ENCODE measurements around the gene PRCD.
"Not testable (repeated sequence)": the region's sequence is repeated elsewhere in the genome, so short reads cannot be mapped to it uniquely, and the experiment has no call there.

Gene PRCD

DNA sequence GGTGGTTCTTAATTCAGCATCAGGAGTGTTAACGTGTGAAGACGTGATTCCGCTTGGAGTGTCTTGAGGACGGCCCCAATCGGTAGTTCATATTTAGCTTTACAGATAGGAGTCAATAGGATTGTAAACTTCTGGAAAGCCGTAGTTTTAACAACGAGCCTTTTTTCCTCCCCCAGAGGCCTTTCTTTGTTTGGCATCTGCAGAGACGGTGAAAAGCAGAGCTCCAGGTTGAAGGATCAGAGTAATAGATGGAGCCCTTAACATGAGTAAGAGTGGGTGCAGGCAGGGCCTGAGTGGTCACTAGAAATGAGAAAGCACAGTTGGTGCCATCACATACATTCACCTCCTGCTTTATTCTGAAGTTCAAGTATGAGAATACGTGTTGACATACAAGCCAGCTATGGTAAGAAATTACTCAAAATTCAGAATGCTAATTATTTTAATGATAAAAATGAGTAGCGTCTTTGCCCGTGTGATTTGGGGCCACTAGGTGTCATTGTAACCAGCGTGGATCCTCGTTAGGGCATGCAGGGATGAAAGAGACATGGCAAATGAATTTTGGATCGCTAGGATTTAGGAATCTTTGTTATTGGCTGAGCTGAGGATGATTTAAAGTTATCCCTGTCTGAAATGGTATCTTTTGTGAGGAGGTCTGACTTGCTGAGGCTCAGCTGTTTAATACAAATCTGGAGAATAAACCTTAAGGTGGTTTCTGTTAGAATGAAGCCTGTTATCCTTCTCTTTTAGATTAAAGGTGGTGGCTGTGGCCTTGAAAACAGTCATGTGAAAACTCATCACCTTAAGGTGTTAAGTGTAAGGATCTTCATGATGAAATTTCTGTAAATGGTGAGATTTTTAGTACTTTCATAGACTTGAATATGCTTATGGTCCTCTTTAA, 18.6 kb downstream of the PRCD start:
- DNase-seq = peak; percentile 58

GRCh38 chr17:76559460-76559859, 19.6 kb downstream of the PRCD start:
- DNase-seq = not testable (repeated sequence)

- no peak for DNase-seq
Observed at GRCh38 chr17:76560036-76560876, 20.4 kb downstream of the PRCD start.

- no peak for DNase-seq
Observed at GRCh38 chr17:76560877-76561221, 21.0 kb downstream of the PRCD start.

- DNase-seq = no peak
Observed at GRCh38 chr17:76561332-76561731, 21.5 kb downstream of the PRCD start.

DNA sequence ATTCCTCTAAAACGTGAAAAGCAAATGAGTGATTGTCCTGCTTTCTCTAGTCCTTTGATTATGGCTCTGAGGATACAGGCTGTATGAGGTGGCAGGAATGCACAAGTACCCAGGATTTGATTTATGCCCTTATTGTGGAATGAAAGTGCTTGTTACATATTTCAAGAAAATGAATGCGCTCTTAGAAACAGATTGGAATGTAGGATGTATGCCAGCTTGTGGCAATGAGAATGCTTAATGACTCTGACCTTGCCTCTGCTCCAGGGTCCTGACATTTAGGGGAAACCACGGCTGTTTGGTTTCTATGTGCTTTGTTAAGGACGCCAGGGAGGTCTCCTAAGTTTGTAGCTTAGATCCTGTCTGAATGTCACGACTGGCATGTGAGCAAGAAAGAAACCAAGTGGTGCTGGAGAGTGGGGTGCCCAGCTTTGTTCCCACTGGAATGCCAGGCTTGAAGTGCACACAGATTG, 22.0 kb downstream of the PRCD start:
- no peak for DNase-seq

DNA sequence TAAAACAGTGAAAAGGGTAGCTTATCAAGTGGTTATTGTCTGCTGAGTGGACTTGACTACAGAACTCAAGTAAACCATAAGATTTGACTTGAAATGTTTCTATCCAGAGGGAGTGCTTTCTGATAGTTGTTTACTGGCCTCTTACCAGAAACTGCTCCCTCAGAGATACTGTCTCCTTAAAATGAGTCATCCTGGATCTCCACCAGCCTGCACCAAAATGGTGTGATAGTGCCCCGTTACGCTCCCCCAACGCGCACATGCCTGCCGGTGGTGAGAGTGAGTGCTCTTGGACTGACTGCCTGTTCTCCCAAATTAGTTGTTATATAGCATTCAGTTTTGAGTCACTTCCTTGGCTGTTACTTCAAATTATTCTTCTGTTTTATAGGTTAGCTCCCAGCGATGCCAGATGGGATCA, 22.9 kb downstream of the PRCD start:
- no peak for DNase-seq

- not testable (repeated sequence) for DNase-seq
Observed at GRCh38 chr17:76563359-76563758, 23.5 kb downstream of the PRCD start.

DNA sequence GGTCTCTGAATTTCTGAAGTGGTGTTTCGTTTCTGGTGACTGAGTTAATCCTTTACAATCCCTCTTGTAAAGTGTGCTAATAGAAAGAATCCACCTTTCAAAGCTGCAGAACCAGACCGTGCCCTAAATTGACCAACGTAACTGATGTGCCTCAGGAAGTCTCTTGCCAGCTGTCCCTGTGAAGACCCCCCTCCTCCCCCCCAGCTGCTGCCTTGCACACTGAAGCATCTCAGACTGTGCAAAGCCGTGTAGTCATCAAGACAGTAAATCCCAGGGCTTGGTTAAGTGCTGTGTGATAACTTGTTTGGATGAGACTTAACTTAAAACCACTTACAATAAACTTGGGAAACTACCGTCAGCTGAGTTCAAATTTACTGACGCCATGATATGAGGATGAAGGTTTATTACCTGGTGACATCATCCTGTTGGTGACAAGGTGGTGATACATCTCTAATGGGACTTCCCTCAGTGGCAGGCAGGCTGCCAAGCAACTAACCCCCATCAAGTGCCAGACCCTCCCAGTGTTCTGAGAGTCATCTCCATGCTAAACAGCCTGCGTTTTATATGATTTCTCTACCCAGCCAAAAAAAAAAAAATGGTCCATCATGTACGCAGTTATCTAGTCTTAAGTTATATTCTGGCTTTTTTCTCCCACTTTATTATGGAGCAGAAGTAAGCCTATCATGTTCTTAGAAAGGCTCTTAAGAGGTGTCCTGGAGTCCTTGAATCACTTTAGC, 25.3 kb downstream of the PRCD start:
- DNase-seq = peak; percentile 60

DNA sequence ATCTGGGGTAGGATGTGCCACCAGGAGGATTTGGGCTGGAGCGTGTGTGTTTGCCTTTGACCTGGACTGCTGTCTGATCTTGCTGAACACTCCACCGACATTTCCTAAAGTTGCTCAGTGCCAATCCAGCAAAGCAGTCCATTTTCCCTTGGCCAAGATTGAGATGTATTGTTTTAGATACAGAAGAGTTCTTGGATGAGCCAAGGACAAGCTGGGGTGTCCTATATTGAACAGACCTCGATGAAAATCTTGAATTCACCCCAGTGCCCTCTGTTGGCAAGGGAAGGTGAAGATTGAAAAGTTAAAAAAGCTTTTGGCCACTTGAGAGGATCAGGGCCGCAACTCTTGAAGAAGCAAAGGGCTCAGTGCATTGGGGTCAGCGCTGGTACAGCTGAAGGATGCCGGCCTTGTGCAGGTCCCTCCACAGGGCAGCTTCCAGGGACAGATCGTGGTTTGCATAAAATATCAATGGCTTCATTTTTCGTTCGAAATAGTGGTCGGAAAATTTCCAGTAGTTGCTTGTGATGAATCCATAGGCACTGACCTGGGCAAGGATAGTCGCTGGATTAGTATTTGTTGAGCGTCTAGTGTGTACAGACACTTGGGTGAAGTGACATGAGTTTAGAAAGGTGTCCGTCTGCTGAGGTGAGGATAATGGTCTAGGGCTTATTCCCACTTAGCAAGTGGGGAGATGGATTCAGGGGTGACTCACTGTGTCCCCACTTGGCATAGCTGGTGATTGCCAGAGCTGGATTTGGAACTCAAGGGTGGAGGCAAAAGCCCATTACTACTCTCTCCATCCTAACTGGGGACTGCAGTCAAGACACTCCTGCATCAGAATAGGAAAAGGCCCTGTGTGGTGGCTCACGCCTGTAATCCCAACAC, 26.1 kb downstream of the PRCD start:
- no peak for DNase-seq

DNA sequence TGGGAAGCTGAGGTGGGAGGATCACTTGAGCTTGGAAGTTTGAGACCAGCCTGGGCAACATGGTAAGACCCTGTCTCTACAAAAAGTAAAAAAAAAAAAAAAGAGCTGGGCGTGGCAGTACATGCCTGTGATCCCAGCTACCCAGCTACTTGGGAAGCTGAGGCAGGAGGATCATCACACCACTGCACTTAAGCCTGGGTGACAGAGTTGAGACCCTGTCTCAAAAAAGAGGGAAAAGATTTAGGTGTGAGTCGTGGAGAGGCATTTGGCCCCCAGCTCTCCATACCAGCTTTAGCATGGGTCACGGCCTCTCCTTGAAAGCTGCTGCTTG, 26.7 kb downstream of the PRCD start:
- DNase-seq = no peak

DNA sequence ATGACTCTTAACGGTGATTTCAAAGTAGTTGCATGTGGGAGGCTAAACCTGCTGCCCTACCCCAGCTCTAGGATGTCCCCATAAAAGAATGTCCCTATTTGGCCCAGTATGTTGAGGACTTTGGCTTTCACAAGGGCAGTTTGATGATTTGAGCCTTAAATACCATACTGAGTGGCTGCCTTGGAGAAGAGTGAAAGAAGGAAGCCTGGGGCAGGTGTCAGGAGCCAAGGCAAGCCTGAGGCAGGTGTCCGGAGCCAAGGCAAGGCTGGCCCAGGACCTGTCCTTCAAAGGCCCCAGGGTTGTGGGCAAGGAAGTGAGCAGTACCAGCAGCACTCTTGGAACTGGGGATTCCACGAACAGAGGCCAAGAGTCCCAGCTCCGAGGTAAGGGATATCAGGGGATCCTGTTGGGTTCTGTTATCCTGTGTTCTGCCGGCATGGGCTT, 27.2 kb downstream of the PRCD start:
- DNase-seq = peak; percentile 48

DNA sequence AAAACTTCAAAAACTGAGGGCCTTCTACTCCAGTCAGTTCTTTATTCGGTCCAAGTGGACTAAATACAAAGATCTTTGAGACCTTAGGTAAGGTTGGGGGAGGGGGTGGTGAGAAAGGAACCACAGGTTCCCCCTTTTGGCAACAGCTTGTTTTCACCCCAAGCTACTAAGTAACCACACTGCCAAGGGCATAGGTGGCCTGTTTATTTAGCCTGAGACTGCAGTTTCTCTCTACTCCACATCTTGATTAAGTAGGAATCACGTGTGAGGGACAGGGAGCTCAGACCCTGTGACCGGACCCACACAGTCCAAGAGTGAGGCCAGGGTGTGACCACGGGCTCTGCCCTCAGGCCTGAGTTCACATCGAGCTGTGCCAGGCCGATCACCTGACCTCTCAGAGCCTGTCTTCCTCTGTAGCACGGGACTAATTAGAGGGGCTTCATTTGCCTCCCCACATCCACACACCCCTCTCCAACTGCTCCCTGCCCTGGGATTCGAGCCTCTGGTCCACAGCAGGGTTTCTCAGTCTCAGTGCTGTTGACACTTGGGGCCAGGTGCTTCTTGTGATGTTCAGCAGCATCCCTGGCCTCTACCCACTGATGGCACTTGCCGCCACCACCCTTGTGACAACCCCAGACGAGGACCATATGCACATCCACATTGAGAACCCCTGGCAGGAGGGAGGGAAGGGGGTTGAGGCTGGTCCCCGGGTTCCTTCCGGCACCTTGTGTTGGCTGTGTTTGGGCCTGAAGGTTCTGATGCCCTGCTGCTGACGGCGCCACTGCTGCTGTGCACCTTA, 28.0 kb downstream of the PRCD start:
- peak; percentile 48 for DNase-seq

- no peak for DNase-seq
Observed at GRCh38 chr17:76568811-76569221, 29.0 kb downstream of the PRCD start.

DNA sequence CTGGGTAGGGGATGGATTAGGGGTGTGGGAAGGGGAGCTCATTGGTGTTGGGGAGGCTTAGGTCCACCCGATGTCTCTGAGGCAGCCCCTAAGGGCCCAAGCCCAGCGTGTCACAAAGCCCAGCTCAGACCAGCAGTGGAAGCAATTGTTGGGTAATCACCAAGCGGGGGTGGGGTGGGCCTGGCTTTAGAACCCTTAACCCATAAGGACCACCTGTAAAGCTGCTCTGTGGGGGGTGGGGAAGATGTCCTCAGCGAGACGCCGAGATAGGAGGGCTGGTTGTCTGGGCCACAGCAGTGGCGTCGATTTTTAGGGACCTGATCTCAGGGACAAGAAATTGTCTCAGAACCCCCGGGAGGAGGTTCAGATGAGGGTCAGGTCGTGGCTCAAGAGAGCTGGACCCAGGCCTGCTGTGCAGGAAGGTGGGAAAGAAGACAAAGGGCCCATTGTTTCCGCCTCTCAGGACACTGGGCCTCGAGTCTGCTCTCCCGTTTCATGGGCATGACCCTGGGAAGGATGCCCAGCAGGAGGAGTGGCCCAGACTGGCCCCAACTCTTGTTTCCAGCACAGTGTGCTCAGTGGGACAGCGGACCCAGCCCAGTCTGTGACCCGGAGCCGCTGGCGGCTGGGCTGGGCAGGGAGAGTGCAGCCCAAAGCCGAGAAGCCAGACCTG, 29.9 kb downstream of the PRCD start:
- DNase-seq = no peak

DNA sequence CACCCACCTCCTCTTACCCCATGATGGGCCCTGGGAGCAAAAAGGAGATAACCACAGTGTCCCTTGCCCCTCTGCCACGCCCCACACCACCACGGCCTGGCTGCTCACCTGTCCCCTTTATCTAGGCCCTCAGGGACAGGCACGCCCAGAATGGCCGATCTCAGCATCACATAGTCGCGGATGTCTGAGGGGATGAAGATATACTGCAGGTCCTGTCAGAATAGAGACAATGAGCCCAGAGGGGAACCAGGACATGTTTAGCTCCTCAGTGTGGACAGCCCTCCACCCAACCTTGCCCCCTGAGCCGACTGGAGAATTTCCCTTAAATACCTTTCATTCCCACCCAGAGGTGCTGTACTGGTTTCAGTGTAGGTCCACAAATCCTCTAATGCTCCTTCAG, 30.6 kb downstream of the PRCD start:
- no peak for DNase-seq

DNA sequence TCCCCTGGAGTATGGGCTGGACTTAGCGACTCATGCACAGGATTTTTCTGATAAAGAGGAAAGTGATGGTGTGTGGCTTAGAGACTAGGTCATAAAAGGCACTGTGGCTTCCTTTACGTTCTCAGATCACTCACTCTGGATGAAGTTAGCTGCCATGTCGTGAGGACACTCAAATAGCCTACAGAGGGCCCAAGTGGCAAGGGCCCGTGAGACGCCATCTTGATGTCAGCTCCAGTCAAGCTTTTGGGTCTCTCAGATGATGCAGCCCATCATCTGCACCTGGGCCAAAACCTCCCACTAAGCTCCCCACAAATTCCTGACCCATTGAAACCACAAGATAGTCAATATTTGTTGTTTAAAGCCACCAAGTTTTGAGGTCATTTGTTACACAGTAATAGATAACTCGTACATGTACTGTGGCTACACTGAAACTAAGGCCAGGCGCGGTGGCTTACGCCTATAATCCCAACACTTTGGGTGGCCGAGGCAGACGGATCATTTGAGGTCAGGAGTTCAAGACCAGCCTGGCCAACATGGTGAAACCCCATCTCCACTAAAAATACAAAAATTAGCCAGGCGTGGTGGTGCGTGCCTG, 31.1 kb downstream of the PRCD start:
- no peak for DNase-seq

DNA sequence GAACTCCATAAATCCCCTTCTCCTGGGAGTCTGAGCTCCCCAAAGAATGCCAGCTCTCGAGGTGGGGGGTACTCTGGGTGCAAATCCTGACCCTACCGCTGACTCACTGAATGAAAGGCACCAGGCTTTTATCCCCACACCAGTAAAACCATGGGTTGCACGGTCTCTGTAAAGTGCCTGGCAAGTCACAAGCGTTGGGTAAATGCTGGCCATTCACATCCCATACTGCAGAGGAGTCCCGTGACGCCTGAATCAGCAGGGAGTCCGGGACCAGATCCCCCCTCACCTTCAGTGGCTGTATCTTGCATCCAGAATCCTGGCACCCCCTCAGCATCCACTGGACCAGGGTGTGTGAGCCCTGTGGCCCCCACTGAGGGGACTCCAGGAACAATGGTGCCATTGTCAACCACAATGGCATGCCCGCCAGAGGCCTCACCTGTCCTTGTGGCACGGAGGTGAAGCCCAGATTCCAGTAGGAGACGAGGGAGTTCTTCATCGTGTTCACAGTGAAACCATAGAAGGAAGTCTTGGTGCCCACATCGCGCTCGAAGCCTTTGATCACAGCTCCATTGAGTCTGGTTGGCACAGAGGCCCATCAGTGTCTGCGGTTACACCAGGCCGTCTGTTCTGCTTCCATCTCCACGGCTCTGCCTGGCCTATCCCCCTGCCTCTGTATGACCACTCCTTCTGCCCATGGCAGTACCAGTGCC, 32.5 kb downstream of the PRCD start:
- no peak for DNase-seq

DNA sequence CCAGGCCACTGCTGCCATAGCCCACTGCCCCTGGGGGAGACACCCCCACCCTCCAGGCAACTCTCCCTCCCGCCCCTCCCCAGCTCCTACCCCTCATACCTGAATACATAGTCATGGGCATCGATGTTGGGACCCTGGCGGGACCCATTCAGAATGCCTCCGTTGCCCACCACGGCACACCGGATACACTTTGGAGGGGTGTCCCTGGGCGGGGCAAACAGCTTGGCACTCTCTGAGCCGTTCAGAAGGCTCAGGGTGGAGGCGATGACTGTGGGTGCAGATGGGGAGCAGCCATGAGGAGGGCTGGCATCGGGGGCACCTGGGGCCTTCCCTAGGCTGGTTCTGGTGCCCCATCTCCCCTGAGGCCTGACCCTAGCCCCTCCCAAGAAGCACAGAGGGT, 33.3 kb downstream of the PRCD start:
- no peak for DNase-seq

DNA sequence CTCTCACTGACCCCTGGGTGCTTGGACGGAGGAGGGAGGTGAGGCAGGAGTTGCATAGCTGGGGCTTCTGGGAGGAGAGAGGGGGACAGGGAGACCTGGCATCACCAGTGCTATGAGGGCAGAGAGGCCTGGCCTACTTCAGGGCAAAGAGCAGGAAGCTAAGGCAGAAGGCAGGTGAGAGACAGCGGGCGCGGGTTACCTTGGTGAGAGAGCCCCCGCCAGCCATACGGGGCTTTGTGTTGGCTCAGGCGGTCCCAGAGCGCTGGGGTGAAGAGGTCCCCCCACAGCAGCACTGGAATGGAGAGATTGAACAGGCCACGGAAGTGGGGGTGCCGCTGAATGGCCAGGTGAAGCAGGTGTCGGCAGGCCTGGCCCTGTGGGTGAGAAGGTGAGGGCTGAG, 34.3 kb downstream of the PRCD start:
- no peak for DNase-seq
